ENCODE results near the gene PIGS.

Gene PIGS

GRCh38 chr17:28584434-28584833 lies 13.1 kb upstream of the PIGS start:
- H3K14ac ChIP-seq (ENCODE audit: low read length): no peak overlapping the region

GRCh38 chr17:28582513-28582912 lies 11.2 kb upstream of the PIGS start:
- no peak overlapping the region for H2BK15ac ChIP-seq (ENCODE audit: low read length)
- H3K4me2 ChIP-seq (ENCODE audit: insufficient read depth, low read length, poor library complexity, severe bottlenecking): no peak overlapping the region
- peaks cover 4% of the 10 kb centered on the region for H3K79me1 ChIP-seq (ENCODE audit: low read depth, low read length)
- H3K36me3 ChIP-seq (replicated peaks in 1 of 2; ENCODE audit: control insufficient read depth in 2 of 2, insufficient read depth in 2 of 2, low read length in 2 of 2): peaks cover 73 to 96% of the 10 kb centered on the region in 2 donors
- no peak overlapping the region for H3K18ac ChIP-seq (ENCODE audit: low read length)
- H3K9me3 ChIP-seq (replicated peaks in 1 of 2; ENCODE audit: control insufficient read depth in 2 of 2, insufficient read depth in 1 of 2, low read depth in 1 of 2, low read length in 2 of 2): no peaks in the 10 kb centered on the region
- H2BK120ac ChIP-seq (ENCODE audit: low read depth, low read length): no peak overlapping the region
- H3K9ac ChIP-seq (ENCODE audit: low read depth, low read length, poor library complexity): no peak overlapping the region
- no peak overlapping the region for H3K4me3 ChIP-seq (ENCODE audit: low read length in 2 of 2)
- no peak overlapping the region for H2BK12ac ChIP-seq (ENCODE audit: low read length)
- H3K14ac ChIP-seq (ENCODE audit: low read length): no peak overlapping the region
- no peak overlapping the region for H2AK5ac ChIP-seq (ENCODE audit: low read depth, low read length)
- H4K91ac ChIP-seq (ENCODE audit: low read depth, low read length, poor library complexity): no peak overlapping the region
- H3K4ac ChIP-seq (ENCODE audit: low read length): no peak overlapping the region
- DNase-seq (ENCODE audit: low spot score): no peak
- H3K4me1 ChIP-seq (ENCODE audit: control insufficient read depth in 2 of 2, insufficient read depth in 1 of 2, low read depth in 1 of 2, low read length in 2 of 2): no peaks in the 10 kb centered on the region
- H2AFZ ChIP-seq (ENCODE audit: low read length): no peak overlapping the region
- no peaks in the 10 kb centered on the region for H3K27me3 ChIP-seq (ENCODE audit: control insufficient read depth in 3 of 3, insufficient read depth in 3 of 3, low read depth in 1 of 3, low read length in 3 of 3)
- no peak overlapping the region for H4K8ac ChIP-seq (ENCODE audit: low read depth, low read length)
- H2BK5ac ChIP-seq (ENCODE audit: low read length): no peak overlapping the region
- no peak overlapping the region for H3K27ac ChIP-seq (replicated peaks; ENCODE audit: low read length)
- no CpG with 5 or more reads among the region's 2 CpGs for WGBS, 2 donors (ENCODE audit: extremely low coverage in 2 of 2, insufficient read length in 2 of 2, insufficient replicate concordance in 1 of 2)
- H3K23ac ChIP-seq (ENCODE audit: low read depth, low read length, poor library complexity): no peak overlapping the region

More at GRCh38 chr17:28584434-28584833, 13.1 kb upstream of the PIGS start:
- Histone ChIP-seq H3K79me1 (ENCODE audit: low read depth, low read length) (peaks cover 4% of the 10 kb centered on the region), H3K9me3 (replicated peaks in 1 of 2; ENCODE audit: control insufficient read depth in 2 of 2, insufficient read depth in 1 of 2, low read depth in 1 of 2, low read length in 2 of 2) (no peaks in the 10 kb centered on the region), H3K4me1 (ENCODE audit: control insufficient read depth in 2 of 2, insufficient read depth in 1 of 2, low read depth in 1 of 2, low read length in 2 of 2) (no peaks in the 10 kb centered on the region), H3K27ac (replicated peaks; ENCODE audit: low read length) (no peak overlapping the region), H3K4me2 (ENCODE audit: insufficient read depth, low read length, poor library complexity, severe bottlenecking) (no peak overlapping the region), H2AFZ (ENCODE audit: low read length) (no peak overlapping the region), H2BK15ac (ENCODE audit: low read length) (no peak overlapping the region), H3K23ac (ENCODE audit: low read depth, low read length, poor library complexity) (no peak overlapping the region), H3K4me3 (ENCODE audit: low read length in 2 of 2) (no peak overlapping the region), H3K27me3 (ENCODE audit: control insufficient read depth in 3 of 3, insufficient read depth in 3 of 3, low read depth in 1 of 3, low read length in 3 of 3) (no peaks in the 10 kb centered on the region), H2AK5ac (ENCODE audit: low read depth, low read length) (no peak overlapping the region), H4K8ac (ENCODE audit: low read depth, low read length) (no peak overlapping the region), H4K91ac (ENCODE audit: low read depth, low read length, poor library complexity) (no peak overlapping the region), H2BK5ac (ENCODE audit: low read length) (no peak overlapping the region), H3K9ac (ENCODE audit: low read depth, low read length, poor library complexity) (no peak overlapping the region), H2BK120ac (ENCODE audit: low read depth, low read length) (no peak overlapping the region), H3K18ac (ENCODE audit: low read length) (no peak overlapping the region), H3K4ac (ENCODE audit: low read length) (no peak overlapping the region), H3K36me3 (replicated peaks in 1 of 2; ENCODE audit: control insufficient read depth in 2 of 2, insufficient read depth in 2 of 2, low read length in 2 of 2) (peaks cover 63 to 94% of the 10 kb centered on the region in 2 donors), H2BK12ac (ENCODE audit: low read length) (no peak overlapping the region)
- WGBS, 2 donors (ENCODE audit: extremely low coverage in 2 of 2, insufficient read length in 2 of 2, insufficient replicate concordance in 1 of 2): no CpG with 5 or more reads among the region's 3 CpGs
- no peak for DNase-seq (ENCODE audit: low spot score)

- Histone ChIP-seq H2BK5ac (ENCODE audit: low read length) (no peak overlapping the region), H2BK15ac (ENCODE audit: low read length) (no peak overlapping the region), H3K14ac (ENCODE audit: low read length) (no peak overlapping the region), H3K4me2 (ENCODE audit: insufficient read depth, low read length, poor library complexity, severe bottlenecking) (no peak overlapping the region), H3K79me1 (ENCODE audit: low read depth, low read length) (peaks cover 4% of the 10 kb centered on the region), H3K4me1 (ENCODE audit: control insufficient read depth in 2 of 2, insufficient read depth in 1 of 2, low read depth in 1 of 2, low read length in 2 of 2) (peaks cover 2 to 5% of the 10 kb centered on the region in 2 donors), H2BK12ac (ENCODE audit: low read length) (no peak overlapping the region), H3K36me3 (replicated peaks in 1 of 2; ENCODE audit: control insufficient read depth in 2 of 2, insufficient read depth in 2 of 2, low read length in 2 of 2) (peaks cover 71 to 90% of the 10 kb centered on the region in 2 donors), H4K8ac (ENCODE audit: low read depth, low read length) (no peak overlapping the region), H3K18ac (ENCODE audit: low read length) (no peak overlapping the region), H2BK120ac (ENCODE audit: low read depth, low read length) (no peak overlapping the region), H4K91ac (ENCODE audit: low read depth, low read length, poor library complexity) (no peak overlapping the region), H3K27me3 (ENCODE audit: control insufficient read depth in 3 of 3, insufficient read depth in 3 of 3, low read depth in 1 of 3, low read length in 3 of 3) (peaks cover 0 to 1% (median 0%) of the 10 kb centered on the region in 3 experiments), H3K9ac (ENCODE audit: low read depth, low read length, poor library complexity) (no peak overlapping the region), H2AK5ac (ENCODE audit: low read depth, low read length) (no peak overlapping the region), H2AFZ (ENCODE audit: low read length) (no peak overlapping the region), H3K4me3 (ENCODE audit: low read length in 2 of 2) (no peak overlapping the region), H3K23ac (ENCODE audit: low read depth, low read length, poor library complexity) (no peak overlapping the region), H3K9me3 (replicated peaks in 1 of 2; ENCODE audit: control insufficient read depth in 2 of 2, insufficient read depth in 1 of 2, low read depth in 1 of 2, low read length in 2 of 2) (no peaks in the 10 kb centered on the region), H3K27ac (replicated peaks; ENCODE audit: low read length) (no peak overlapping the region), H3K4ac (ENCODE audit: low read length) (no peak overlapping the region)
- no CpG with 5 or more reads among the region's 3 CpGs for WGBS, 2 donors (ENCODE audit: extremely low coverage in 2 of 2, insufficient read length in 2 of 2, insufficient replicate concordance in 1 of 2)
- no peak for DNase-seq (ENCODE audit: low spot score)
Observed at GRCh38 chr17:28580959-28581358, 9.6 kb upstream of the PIGS start.

GRCh38 chr17:28579526-28579925 lies 8.2 kb upstream of the PIGS start:
- H3K14ac ChIP-seq (ENCODE audit: low read length): no peak overlapping the region
- H2BK5ac ChIP-seq (ENCODE audit: low read length): no peak overlapping the region
- no peak overlapping the region for H3K9ac ChIP-seq (ENCODE audit: low read depth, low read length, poor library complexity)
- no peak overlapping the region for H3K18ac ChIP-seq (ENCODE audit: low read length)
- no peak overlapping the region for H2BK12ac ChIP-seq (ENCODE audit: low read length)
- no peak for DNase-seq (ENCODE audit: low spot score)
- H3K9me3 ChIP-seq (replicated peaks in 1 of 2; ENCODE audit: control insufficient read depth in 2 of 2, insufficient read depth in 1 of 2, low read depth in 1 of 2, low read length in 2 of 2): no peaks in the 10 kb centered on the region
- no peak overlapping the region for H2AK5ac ChIP-seq (ENCODE audit: low read depth, low read length)
- peaks cover 2 to 5% of the 10 kb centered on the region in 2 donors for H3K4me1 ChIP-seq (ENCODE audit: control insufficient read depth in 2 of 2, insufficient read depth in 1 of 2, low read depth in 1 of 2, low read length in 2 of 2)
- peaks cover 57 to 82% of the 10 kb centered on the region in 2 donors for H3K36me3 ChIP-seq (replicated peaks in 1 of 2; ENCODE audit: control insufficient read depth in 2 of 2, insufficient read depth in 2 of 2, low read length in 2 of 2)
- H4K8ac ChIP-seq (ENCODE audit: low read depth, low read length): no peak overlapping the region
- H3K4me2 ChIP-seq (ENCODE audit: insufficient read depth, low read length, poor library complexity, severe bottlenecking): no peak overlapping the region
- H3K23ac ChIP-seq (ENCODE audit: low read depth, low read length, poor library complexity): no peak overlapping the region
- H4K91ac ChIP-seq (ENCODE audit: low read depth, low read length, poor library complexity): no peak overlapping the region
- H3K4ac ChIP-seq (ENCODE audit: low read length): no peak overlapping the region
- H3K79me1 ChIP-seq (ENCODE audit: low read depth, low read length): no peaks in the 10 kb centered on the region
- H3K27ac ChIP-seq (replicated peaks; ENCODE audit: low read length): no peak overlapping the region
- WGBS, 2 donors (ENCODE audit: extremely low coverage in 2 of 2, insufficient read length in 2 of 2, insufficient replicate concordance in 1 of 2): no CpG with 5 or more reads among the region's 4 CpGs
- no peak overlapping the region for H2BK15ac ChIP-seq (ENCODE audit: low read length)
- no peak overlapping the region for H2AFZ ChIP-seq (ENCODE audit: low read length)
- no peak overlapping the region for H3K4me3 ChIP-seq (ENCODE audit: low read length in 2 of 2)
- H3K27me3 ChIP-seq (ENCODE audit: control insufficient read depth in 3 of 3, insufficient read depth in 3 of 3, low read depth in 1 of 3, low read length in 3 of 3): peaks cover 0 to 2% (median 0%) of the 10 kb centered on the region in 3 experiments
- H2BK120ac ChIP-seq (ENCODE audit: low read depth, low read length): no peak overlapping the region

All from neuronal stem cell (in vitro differentiated cells).